CD14-positive monocyte (primary cell): ENCODE measurements around the gene OR2B2. TPM values are rescaled to one million over a fixed set of nuclear protein-coding genes. Genes with fewer than 3 reads are reported as not detected.

Source experiments
- DNase-seq, 3 donors: peaks; one replicate each; pipeline ENCODE4 v3.0.0-alpha.2; 2011 to 2022
- H2AFZ ChIP-seq: 2 replicates; pipeline ENCODE4 v1.6.0; 2012; ENCODE audit warnings: mild to moderate bottlenecking, low read depth, low read length, inconsistent platforms; ENCODE audit not compliant: insufficient read depth, poor library complexity, severe bottlenecking
- H3K27ac ChIP-seq, 2 donors: 1 replicate in 1 of 2; 2 replicates in 1 of 2; pipeline ENCODE4 v1.5.1; 2012 to 2013; ENCODE audit warnings: low read length in 2 of 2, control low read depth in 1 of 2, inconsistent platforms in 1 of 2, low read depth in 1 of 2, mild to moderate bottlenecking in 1 of 2
- H3K27me3 ChIP-seq, 2 donors: one replicate each; pipeline versions ENCODE4 v1.6.0 to v1.6.1; 2011 to 2013; ENCODE audit warnings: low read length in 2 of 2; ENCODE audit not compliant: control insufficient read depth in 2 of 2, insufficient read depth in 2 of 2
- H3K36me3 ChIP-seq, 2 donors: replicated peaks in 1 of 2; 1 replicate in 1 of 2; 2 replicates in 1 of 2; pipeline versions ENCODE4 v1.5.1 to v1.6.1; 2012 to 2013; ENCODE audit warnings: low read length in 2 of 2, control low read depth in 1 of 2, inconsistent platforms in 1 of 2, mild to moderate bottlenecking in 1 of 2; ENCODE audit not compliant: insufficient read depth in 2 of 2, control insufficient read depth in 1 of 2
- H3K4me1 ChIP-seq, 2 donors: 1 replicate in 1 of 2; 2 replicates in 1 of 2; pipeline versions ENCODE4 v1.5.1 to v1.6.1; 2012 to 2013; ENCODE audit warnings: low read length in 2 of 2, control low read depth in 1 of 2, inconsistent platforms in 1 of 2, mild to moderate bottlenecking in 1 of 2, moderate library complexity in 1 of 2; ENCODE audit not compliant: insufficient read depth in 2 of 2, control insufficient read depth in 1 of 2
- H3K4me2 ChIP-seq: replicated peaks from 2 replicates; pipeline ENCODE3; 2012; ENCODE audit warnings: low read length, moderate library complexity, mild to moderate bottlenecking; ENCODE audit not compliant: poor library complexity, severe bottlenecking; ENCODE audit errors: extremely low read depth
- H3K4me3 ChIP-seq, 3 experiments: fragments of 200-600 bp in 1 of 3; sonication (generic) in 1 of 3; replicated peaks in 1 of 3; 1 replicate in 2 of 3; 2 replicates in 1 of 3; pipeline ENCODE4 v1.5.1; 2011 to 2013; ENCODE audit warnings: low read length in 3 of 3, mild to moderate bottlenecking in 3 of 3, control low read depth in 2 of 3, low read depth in 2 of 3, inconsistent platforms in 1 of 3, moderate library complexity in 1 of 3
- H3K79me2 ChIP-seq: 2 replicates; pipeline ENCODE4 v1.6.0; 2012; ENCODE audit warnings: mild to moderate bottlenecking, control low read depth, inconsistent platforms, low read length, moderate library complexity; ENCODE audit not compliant: insufficient read depth
- H3K9ac ChIP-seq: 2 replicates; pipeline ENCODE4 v1.6.0; 2017; ENCODE audit warnings: low read length, mild to moderate bottlenecking; ENCODE audit not compliant: insufficient read depth, poor library complexity, severe bottlenecking
- H3K9me3 ChIP-seq, 2 donors: replicated peaks in 1 of 2; 1 replicate in 1 of 2; 2 replicates in 1 of 2; pipeline versions ENCODE4 v1.5.1 to v1.6.1; 2012 to 2013; ENCODE audit warnings: low read length in 2 of 2, control low read depth in 1 of 2; ENCODE audit not compliant: control insufficient read depth in 1 of 2, insufficient read depth in 1 of 2
- H4K20me1 ChIP-seq: 2 replicates; pipeline ENCODE4 v1.6.0; 2012; ENCODE audit warnings: mild to moderate bottlenecking, low read length, control low read depth, moderate library complexity; ENCODE audit not compliant: insufficient read depth
- H3K27ac Mint-ChIP-seq, 7 donors: one replicate each; pipeline ENCODE4 v1.8.0; 2020; ENCODE audit warnings: mild to moderate bottlenecking in 7 of 7, mixed read lengths in 7 of 7, moderate library complexity in 6 of 7, inconsistent platforms in 2 of 7
- H3K27me3 Mint-ChIP-seq, 3 donors: one replicate each; pipeline ENCODE4 v1.8.0; 2021 to 2022; ENCODE audit warnings: low read depth in 3 of 3, mild to moderate bottlenecking in 3 of 3, mixed read lengths in 3 of 3, moderate library complexity in 3 of 3, inconsistent platforms in 1 of 3
- H3K36me3 Mint-ChIP-seq, 2 donors: one replicate each; pipeline ENCODE4 v1.8.0; 2020; ENCODE audit warnings: mixed read lengths in 2 of 2, inconsistent platforms in 1 of 2, mild to moderate bottlenecking in 1 of 2
- H3K4me1 Mint-ChIP-seq: one replicate; pipeline ENCODE4 v1.8.0; 2020; ENCODE audit warnings: mild to moderate bottlenecking, mixed read lengths
- H3K4me3 Mint-ChIP-seq, 2 donors: one replicate each; pipeline ENCODE4 v1.8.0; 2020; ENCODE audit warnings: mild to moderate bottlenecking in 2 of 2, mixed read lengths in 2 of 2, moderate library complexity in 1 of 2
- H3K9me3 Mint-ChIP-seq, 7 donors: one replicate each; pipeline ENCODE4 v1.8.0; 2020 to 2022; ENCODE audit warnings: mixed read lengths in 7 of 7, mild to moderate bottlenecking in 6 of 7, moderate library complexity in 6 of 7, inconsistent platforms in 2 of 7
- CTCF ChIP-seq: fragments of 200-600 bp; IDR thresholded peaks from one replicate; pipeline ENCODE4 v1.8.0; 2022; ENCODE audit warnings: antibody characterized with exemption, mild to moderate bottlenecking
- WGBS: methylation state at CpG from one replicate; pipeline ENCODE4 v1.1.5; 2013; ENCODE audit warnings: missing lambda C conversion rate; ENCODE audit not compliant: insufficient coverage; 5-methylcytosine and 5-hydroxymethylcytosine counted together
- intact Hi-C, 2 donors: fragments of 100-400 bp; cut with micrococcal nuclease; formaldehyde crosslinking; loops; one replicate each; pipeline versions ENCODE4 v1.15.0 to v1.15.1; 2023
- polyA plus RNA-seq, 3 donors: library from polyadenylated mRNA; depleted of rRNA in 1 of 3; unstranded in 2 of 3; stranded (reverse) in 1 of 3; fragments of 300-500 nt in 2 of 3; fragments of >200 nt in 1 of 3; fragmentation: Illumina TruSeq in 2 of 3; gene quantifications; 1 replicate in 2 of 3; 2 replicates in 1 of 3; pipeline ENCODE4 v1.2.3, GENCODE V29; 2012 to 2021

The OR2B2 gene
- polyA plus RNA-seq, 3 donors, result not detected

DNA sequence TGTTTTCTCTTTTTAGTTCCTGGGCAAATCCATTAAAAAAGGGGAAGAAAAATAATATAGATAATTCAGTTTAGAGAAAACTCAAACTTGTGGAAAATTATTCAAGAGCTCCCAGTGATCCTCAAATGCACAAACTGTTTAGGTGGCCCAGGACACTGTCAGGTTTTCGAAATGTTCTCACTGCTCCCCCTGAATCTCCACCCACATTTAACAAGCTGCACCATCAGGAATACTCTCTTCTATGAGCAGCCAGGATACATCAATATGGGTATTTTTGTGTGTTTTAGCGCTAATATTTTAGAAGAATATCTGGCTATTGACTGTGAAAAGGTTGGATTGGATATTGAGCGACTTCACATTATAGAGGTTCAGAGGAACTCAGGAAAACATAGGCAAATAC lies 43.9 kb downstream of the OR2B2 start:
- WGBS, result no CpG with 5 or more reads among the region's 3 CpGs
- Histone ChIP-seq H3K79me2 (no peaks in the 10 kb centered on the region), H3K27ac (no peak overlapping the region), H3K27me3 (no peaks in the 10 kb centered on the region), H3K4me1 (peaks cover 43 to 58% of the 10 kb centered on the region in 2 donors), H4K20me1 (no peaks in the 10 kb centered on the region), H3K9ac (no peak overlapping the region), H2AFZ (no peak overlapping the region), H3K9me3 (peaks cover 0 to 3% of the 10 kb centered on the region in 2 donors), H3K36me3 (no peaks in the 10 kb centered on the region), H3K4me3 (no peak overlapping the region), H3K4me2 (no peak overlapping the region)
- no peak for DNase-seq
- no peak overlapping the region for H3K4me3 Mint-ChIP-seq
- H3K27me3 Mint-ChIP-seq, result peaks cover 0 to 6% (median 0%) of the 10 kb centered on the region in 3 donors
- H3K4me1 Mint-ChIP-seq, result peaks cover 52% of the 10 kb centered on the region
- H3K36me3 Mint-ChIP-seq, result no peaks in the 10 kb centered on the region
- intact Hi-C loops, result no loop called here
- H3K27ac Mint-ChIP-seq, result no peak overlapping the region
- H3K9me3 Mint-ChIP-seq, result peaks cover 0 to 4% (median 0%) of the 10 kb centered on the region in 7 donors
- TF ChIP-seq CTCF, result no peak

- DNase-seq, result no peak
Measured at GRCh38 chr6:27867945-27868300, 44.3 kb downstream of the OR2B2 start.

More at GRCh38 chr6:27867945-27868300, 44.3 kb downstream of the OR2B2 start:
- H3K36me3 Mint-ChIP-seq, result no peaks in the 10 kb centered on the region
- H3K27me3 Mint-ChIP-seq, result peaks cover 0 to 6% (median 2%) of the 10 kb centered on the region in 3 donors
- no peak overlapping the region for H3K27ac Mint-ChIP-seq
- peaks cover 49% of the 10 kb centered on the region for H3K4me1 Mint-ChIP-seq
- peak overlapping the region; percentile 97 to 98 for H3K4me3 Mint-ChIP-seq
- Histone ChIP-seq H3K27ac (no peak overlapping the region), H2AFZ (peak overlapping the region; percentile 80), H3K4me1 (peaks cover 42 to 54% of the 10 kb centered on the region in 2 donors), H3K9me3 (peaks cover 0 to 3% of the 10 kb centered on the region in 2 donors), H4K20me1 (no peaks in the 10 kb centered on the region), H3K4me2 (peak overlapping the region; percentile 99), H3K9ac (no peak overlapping the region), H3K36me3 (no peaks in the 10 kb centered on the region), H3K4me3 (peak overlapping the region in 1 of 3 experiments; percentile 78), H3K79me2 (no peaks in the 10 kb centered on the region), H3K27me3 (no peaks in the 10 kb centered on the region)
- WGBS, result no CpG with 5 or more reads among the region's 1 CpG
- intact Hi-C loops, result loop anchor here in 1 of 2 donors (2.0 kb wide), 2 partner anchors 25 to 29 kb away; a partner anchor contains a TSS
- TF ChIP-seq CTCF, result no peak
- peaks cover 0 to 4% (median 0%) of the 10 kb centered on the region in 7 donors for H3K9me3 Mint-ChIP-seq
